GM12865 (cell line): ENCODE results near the gene TBC1D8B.
"Not testable (repeated sequence)": the region's sequence is repeated elsewhere in the genome, so short reads cannot be mapped to it uniquely, and the experiment has no call there.

Source experiments
- DNase-seq: peaks from one replicate; pipeline ENCODE4 v3.0.0; 2010; ENCODE audit warnings: low read depth
- H3K4me3 ChIP-seq: 2 replicates; pipeline ENCODE4 v1.5.1; 2011; ENCODE audit warnings: mild to moderate bottlenecking, low read depth, low read length, control low read depth
- TF ChIP-seq, protein P1 (sequence below): IDR thresholded peaks from 2 replicates; pipeline ENCODE4 v1.5.1; 2011; ENCODE audit warnings: low read length, control low read depth, low read depth, inconsistent platforms; ENCODE audit not compliant: insufficient read depth; ENCODE audit errors: missing control alignments

TBC1D8B gene

GRCh38 chrX:106791495-106791894, 11.0 kb upstream of the TBC1D8B start:
- no peak overlapping the region for H3K4me3 ChIP-seq
- DNase-seq: peak; percentile 11
- TF ChIP-seq, protein P1, sequence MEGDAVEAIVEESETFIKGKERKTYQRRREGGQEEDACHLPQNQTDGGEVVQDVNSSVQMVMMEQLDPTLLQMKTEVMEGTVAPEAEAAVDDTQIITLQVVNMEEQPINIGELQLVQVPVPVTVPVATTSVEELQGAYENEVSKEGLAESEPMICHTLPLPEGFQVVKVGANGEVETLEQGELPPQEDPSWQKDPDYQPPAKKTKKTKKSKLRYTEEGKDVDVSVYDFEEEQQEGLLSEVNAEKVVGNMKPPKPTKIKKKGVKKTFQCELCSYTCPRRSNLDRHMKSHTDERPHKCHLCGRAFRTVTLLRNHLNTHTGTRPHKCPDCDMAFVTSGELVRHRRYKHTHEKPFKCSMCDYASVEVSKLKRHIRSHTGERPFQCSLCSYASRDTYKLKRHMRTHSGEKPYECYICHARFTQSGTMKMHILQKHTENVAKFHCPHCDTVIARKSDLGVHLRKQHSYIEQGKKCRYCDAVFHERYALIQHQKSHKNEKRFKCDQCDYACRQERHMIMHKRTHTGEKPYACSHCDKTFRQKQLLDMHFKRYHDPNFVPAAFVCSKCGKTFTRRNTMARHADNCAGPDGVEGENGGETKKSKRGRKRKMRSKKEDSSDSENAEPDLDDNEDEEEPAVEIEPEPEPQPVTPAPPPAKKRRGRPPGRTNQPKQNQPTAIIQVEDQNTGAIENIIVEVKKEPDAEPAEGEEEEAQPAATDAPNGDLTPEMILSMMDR: no peak

DNA sequence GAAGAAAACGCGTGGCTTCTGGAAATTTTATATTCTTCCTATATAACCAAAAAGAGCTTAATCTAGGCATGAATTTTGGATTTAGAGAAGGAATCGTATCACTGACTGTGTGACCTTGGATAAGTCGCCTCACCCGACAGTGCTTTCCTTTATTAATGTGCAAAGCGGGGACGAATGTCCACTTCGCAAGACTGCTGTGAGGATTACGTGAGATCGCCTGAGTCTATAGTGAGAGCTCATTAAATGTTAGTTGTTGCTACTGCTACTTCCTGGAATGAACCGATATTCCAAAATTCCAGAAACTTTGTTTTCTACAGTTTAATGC, 448 bp upstream of the TBC1D8B start:
- H3K4me3 ChIP-seq: peak overlapping the region; percentile 58
- no peak for DNase-seq
- TF ChIP-seq, protein P1: no peak

DNA sequence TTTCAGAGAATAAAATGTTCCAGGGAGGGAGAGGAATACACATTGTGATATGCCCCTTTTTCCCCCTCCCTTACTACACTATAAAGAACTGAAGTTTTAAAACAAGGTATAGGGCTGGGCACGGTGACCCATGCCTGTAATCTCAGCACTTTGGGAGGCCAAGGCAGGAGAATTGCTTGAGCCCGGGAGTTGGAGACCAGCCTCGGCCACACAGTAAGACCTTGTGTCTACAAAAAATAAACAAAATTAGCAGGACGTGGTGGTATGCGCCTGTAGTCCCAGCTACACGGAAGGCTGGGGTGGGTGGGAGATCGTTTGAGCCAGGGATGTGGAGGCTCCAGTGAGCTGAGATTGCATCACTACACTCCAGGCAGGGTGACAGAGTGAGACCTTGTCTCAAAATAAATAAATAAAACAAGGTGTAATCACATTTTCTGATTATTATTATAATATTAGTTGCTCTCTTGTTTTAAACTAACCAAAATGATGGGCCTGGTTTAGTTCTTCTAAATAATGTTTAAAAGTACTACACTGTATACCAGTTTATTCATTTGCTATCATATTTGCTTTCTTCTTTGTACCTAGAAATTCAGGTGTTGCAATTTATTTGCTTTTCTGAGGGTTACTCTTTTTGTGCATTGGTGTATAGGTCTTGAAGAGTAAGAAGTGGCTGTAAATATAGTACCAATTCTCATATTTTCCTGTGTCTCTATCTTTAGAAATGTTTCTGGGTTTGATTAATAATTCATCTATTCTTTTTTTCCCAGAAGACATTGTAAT, 8.8 kb downstream of the TBC1D8B start:
- TF ChIP-seq, protein P1: no peak
- DNase-seq: no peak
- H3K4me3 ChIP-seq: no peak overlapping the region

- not testable (repeated sequence) for DNase-seq, H3K4me3 ChIP-seq
These were observed 10.5 kb downstream of the TBC1D8B start for GRCh38 chrX:106812930-106813329.

- H3K4me3 ChIP-seq, DNase-seq: not testable (repeated sequence)
These were observed 11.6 kb downstream of the TBC1D8B start for GRCh38 chrX:106814093-106814492.

DNA sequence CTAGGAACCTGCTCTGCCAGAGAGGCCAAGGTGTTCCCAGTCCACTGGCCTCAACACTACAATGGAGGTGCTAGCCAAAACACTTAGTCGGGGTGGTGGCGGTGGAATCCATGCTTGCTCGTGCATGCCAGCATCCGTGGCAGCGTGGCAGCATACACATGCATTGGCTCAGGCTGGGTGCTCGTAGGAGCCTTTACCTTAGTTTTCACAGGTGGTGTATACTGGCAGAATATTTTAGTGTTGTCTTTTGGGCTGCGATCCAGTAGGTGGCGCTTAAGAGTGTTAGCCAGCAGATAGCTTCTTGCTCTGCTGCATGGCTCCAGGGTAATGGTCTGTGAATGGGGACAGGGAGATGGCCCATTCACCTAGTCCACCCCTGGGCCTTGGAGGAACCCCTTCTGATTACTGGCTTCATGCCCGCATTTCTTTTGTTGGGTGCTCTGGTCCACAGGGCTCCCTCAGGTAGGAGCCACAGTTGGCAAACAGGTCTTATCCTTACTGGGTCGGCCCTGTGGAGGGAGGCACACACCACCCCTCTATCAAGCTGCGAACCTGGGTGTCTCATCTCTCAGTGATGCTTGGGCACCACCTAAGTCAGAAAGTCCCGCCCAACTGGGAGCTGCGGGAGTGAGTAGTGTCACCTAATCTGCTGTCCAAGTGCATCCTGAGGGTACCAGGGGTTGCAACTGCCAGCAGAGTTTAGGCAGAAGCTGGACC, 60.7 kb downstream of the TBC1D8B start:
- H3K4me3 ChIP-seq: no peak overlapping the region
- peak; percentile 28 for DNase-seq
- TF ChIP-seq, protein P1: peak; percentile 50

GRCh38 chrX:106863697-106864096, 61.2 kb downstream of the TBC1D8B start:
- TF ChIP-seq, protein P1: no peak
- DNase-seq: no peak
- H3K4me3 ChIP-seq: no peak overlapping the region

DNA sequence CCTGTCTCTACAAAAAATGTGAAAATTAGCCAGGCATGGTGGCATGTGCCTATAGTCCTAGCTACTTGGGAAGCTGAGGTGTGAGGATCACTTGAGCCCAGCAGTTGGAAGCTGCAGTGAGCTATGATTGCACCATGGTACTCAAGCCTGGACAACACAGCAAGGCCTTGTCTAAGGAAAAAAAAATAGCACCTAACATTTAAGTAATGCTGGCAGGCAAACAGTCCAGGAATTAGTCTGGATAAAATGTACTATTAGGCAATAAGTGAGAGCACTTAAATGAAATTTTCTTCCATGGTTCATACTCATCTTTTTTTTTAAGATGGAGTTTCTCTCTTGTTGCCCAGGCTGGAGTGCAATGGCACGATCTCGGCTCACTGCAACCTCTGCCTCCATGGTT, 70.3 kb downstream of the TBC1D8B start:
- DNase-seq: not testable (repeated sequence)

More for the DNA sequence above, 70.3 kb downstream of the TBC1D8B start:
- not testable (repeated sequence) for H3K4me3 ChIP-seq
